HepG2 (cell line): ENCODE data around the gene TMC8. TPM values are rescaled to one million over a fixed set of nuclear protein-coding genes. Genes with fewer than 3 reads are reported as not detected.

ENCODE experiments used
- EZH2 ChIP-seq: conservative IDR thresholded peaks from 2 replicates; pipeline ENCODE4 v1.6.1; 2012; ENCODE audit warnings: mild to moderate bottlenecking, low read depth, low read length, moderate library complexity
- MEIS1 ChIP-seq: sonication (generic); formaldehyde crosslinking; IDR thresholded peaks from 2 replicates; pipeline ENCODE4 v1.9.0; 2021; ENCODE audit warnings: mild to moderate bottlenecking, missing genetic modification reagents, moderate library complexity, borderline replicate concordance
- MXD4 ChIP-seq: IDR thresholded peaks from 2 replicates; pipeline ENCODE4 v1.6.1; 2016; ENCODE audit warnings: mild to moderate bottlenecking, missing biosample characterization, missing genetic modification reagents
- RBFOX2 ChIP-seq: fragments of 200-400 bp; formaldehyde crosslinking; IDR thresholded peaks from 2 replicates; pipeline ENCODE4 v1.6.1; 2017; ENCODE audit warnings: low read depth, mild to moderate bottlenecking, low read length
- SRSF4 ChIP-seq: fragments of 200-400 bp; formaldehyde crosslinking; IDR thresholded peaks from one replicate; pipeline ENCODE4 v1.6.1; 2018; ENCODE audit warnings: mild to moderate bottlenecking, low read depth, low read length, moderate library complexity; ENCODE audit not compliant: poor library complexity, severe bottlenecking
- SUZ12 ChIP-seq: fragments of 150-350 bp; IDR thresholded peaks from 2 replicates; pipeline ENCODE4 v1.6.1; 2014; ENCODE audit warnings: low read depth, low read length
- TBX2 ChIP-seq: sonication (generic); formaldehyde crosslinking; IDR thresholded peaks from 2 replicates; pipeline ENCODE4 v1.5.0; 2020; ENCODE audit warnings: missing genetic modification reagents, mild to moderate bottlenecking, borderline replicate concordance
- THYN1 ChIP-seq: sonication (generic); formaldehyde crosslinking; IDR thresholded peaks from 2 replicates; pipeline ENCODE4 v1.8.1; 2023; ENCODE audit warnings: low read depth, mild to moderate bottlenecking, moderate library complexity, missing genetic modification reagents, borderline replicate concordance
- ZBTB3 ChIP-seq: sonication (generic); formaldehyde crosslinking; IDR thresholded peaks from 2 replicates; pipeline ENCODE4 v1.4.0; 2020; ENCODE audit warnings: low read depth, mild to moderate bottlenecking, moderate library complexity, missing genetic modification reagents, borderline replicate concordance
- ZC3H4 ChIP-seq: sonication (generic); formaldehyde crosslinking; IDR thresholded peaks from 2 replicates; pipeline ENCODE4 v1.4.0; 2020; ENCODE audit warnings: missing genetic modification reagents, borderline replicate concordance
- ZFP90 ChIP-seq: sonication (generic); formaldehyde crosslinking; IDR thresholded peaks from 2 replicates; pipeline ENCODE4 v1.8.0; 2022; ENCODE audit warnings: missing genetic modification reagents, mild to moderate bottlenecking, inconsistent platforms, borderline replicate concordance
- ZKSCAN1 ChIP-seq: fragments of 150-350 bp; IDR thresholded peaks from 2 replicates; pipeline ENCODE4 v1.6.1; 2014; ENCODE audit warnings: low read length
- ZKSCAN8 ChIP-seq: IDR thresholded peaks from 2 replicates; pipeline ENCODE4 v1.6.1; 2016; ENCODE audit warnings: borderline replicate concordance, missing genetic modification reagents, missing compliant biosample characterization
- ZNF101 ChIP-seq: sonication (generic); formaldehyde crosslinking; IDR thresholded peaks from 2 replicates; pipeline ENCODE4 v1.4.0; 2020; ENCODE audit warnings: mild to moderate bottlenecking, low read depth, missing genetic modification reagents, borderline replicate concordance
- ZNF224 ChIP-seq: sonication (generic); formaldehyde crosslinking; IDR thresholded peaks from 2 replicates; pipeline ENCODE4 v1.5.0; 2020; ENCODE audit warnings: mild to moderate bottlenecking, missing genetic modification reagents
- ZNF296 ChIP-seq: sonication (generic); formaldehyde crosslinking; conservative IDR thresholded peaks from 2 replicates; pipeline ENCODE4 v1.5.0; 2020; ENCODE audit warnings: mild to moderate bottlenecking, missing genetic modification reagents
- ZNF326 ChIP-seq: sonication (generic); formaldehyde crosslinking; IDR thresholded peaks from 2 replicates; pipeline ENCODE4 v1.4.0; 2020; ENCODE audit warnings: missing genetic modification reagents, borderline replicate concordance
- ZNF331 ChIP-seq: sonication (generic); formaldehyde crosslinking; IDR thresholded peaks from 2 replicates; pipeline ENCODE4 v1.4.0; 2020; ENCODE audit warnings: missing genetic modification reagents
- ZNF460 ChIP-seq: sonication (generic); formaldehyde crosslinking; IDR thresholded peaks from 2 replicates; pipeline ENCODE4 v1.5.1; 2020; ENCODE audit warnings: missing genetic modification reagents, mild to moderate bottlenecking, borderline replicate concordance
- ZNF792 ChIP-seq: IDR thresholded peaks from 2 replicates; pipeline ENCODE4 v1.6.1; 2016
- polyA plus RNA-seq, 8 experiments: library from polyadenylated mRNA; depleted of rRNA in 3 of 8; stranded (reverse) in 7 of 8; unstranded in 1 of 8; fragments of >200 nt; fragmentation: Illumina TruSeq in 4 of 8; extraction: Trizol in 4 of 8; gene quantifications; 2 replicates each; pipeline versions ENCODE4 v1.2.1 to v1.2.3, GENCODE V29; 2011 to 2016; ENCODE audit warnings: low read depth in 4 of 8, missing spikeins in 1 of 8, mixed read lengths in 1 of 8; ENCODE audit not compliant: insufficient read depth in 1 of 8
- total RNA-seq, 5 experiments: library from RNA; depleted of rRNA; stranded (reverse); fragments of >200 nt; fragmentation: Illumina TruSeq; extraction: Trizol; gene quantifications; 2 replicates each; pipeline ENCODE4 v1.2.3, GENCODE V29; 2016; ENCODE audit warnings: low read depth in 1 of 5
- TF ChIP-seq, protein P1 (sequence below): sonication (generic); formaldehyde crosslinking; conservative IDR thresholded peaks from 2 replicates; pipeline ENCODE4 v1.8.1; 2023; ENCODE audit warnings: missing genetic modification reagents
- TF ChIP-seq, protein P2 (sequence below): sonication (generic); formaldehyde crosslinking; IDR thresholded peaks from 2 replicates; pipeline ENCODE4 v1.4.0; 2020; ENCODE audit warnings: missing genetic modification reagents, borderline replicate concordance
- TF ChIP-seq, protein P3 (sequence below): sonication (generic); formaldehyde crosslinking; IDR thresholded peaks from 2 replicates; pipeline ENCODE4 v1.4.0; 2020; ENCODE audit warnings: mild to moderate bottlenecking, missing genetic modification reagents
- TF ChIP-seq, protein P4 (sequence below): sonication (generic); formaldehyde crosslinking; IDR thresholded peaks from 2 replicates; pipeline ENCODE4 v1.8.0; 2022; ENCODE audit warnings: mild to moderate bottlenecking, missing genetic modification reagents; ENCODE audit not compliant: insufficient replicate concordance

TMC8 gene
- total and polyA plus RNA-seq, 2 of the 13 experiments (the other 11 are each of a cell fraction or from before 2014, with no cell fraction given): 0.53 to 7.8 TPM

DNA sequence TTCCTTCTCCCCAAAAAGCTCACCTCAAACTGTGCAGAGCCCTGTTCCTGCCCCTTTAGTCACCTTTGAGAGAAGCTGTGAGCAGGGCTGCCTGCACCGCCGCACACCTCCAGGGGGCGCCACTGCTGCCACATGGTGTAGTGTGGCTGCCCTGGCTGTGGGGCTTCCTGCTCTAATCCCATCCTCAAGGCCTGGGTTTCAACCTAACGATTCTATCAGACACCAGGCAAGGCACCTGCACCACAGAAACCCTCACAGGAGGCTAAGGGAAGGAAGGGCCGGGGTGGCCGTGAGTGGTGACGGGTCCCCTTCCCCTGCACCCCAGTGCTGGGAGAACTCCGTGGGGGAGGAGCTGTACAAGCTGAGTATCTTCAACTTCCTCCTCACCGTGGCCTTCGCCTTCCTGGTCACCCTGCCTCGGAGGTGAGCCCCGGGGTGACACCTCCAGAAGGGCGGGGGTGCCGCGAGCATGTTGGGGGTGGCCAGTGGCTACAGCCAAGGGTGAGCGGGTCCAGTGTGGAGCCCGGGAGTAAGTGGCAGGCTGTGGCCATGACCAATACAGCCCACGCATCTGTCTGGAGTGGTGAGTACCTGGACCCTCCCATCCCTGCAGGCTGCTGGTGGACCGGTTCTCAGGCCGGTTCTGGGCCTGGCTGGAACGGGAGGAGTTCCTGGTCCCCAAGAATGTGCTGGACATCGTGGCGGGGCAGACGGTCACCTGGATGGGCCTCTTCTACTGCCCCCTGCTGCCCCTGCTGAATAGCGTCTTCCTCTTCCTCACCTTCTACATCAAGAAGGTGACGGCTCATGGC, 7.0 kb downstream of the TMC8 start (continued):
- TF ChIP-seq, protein P1, sequence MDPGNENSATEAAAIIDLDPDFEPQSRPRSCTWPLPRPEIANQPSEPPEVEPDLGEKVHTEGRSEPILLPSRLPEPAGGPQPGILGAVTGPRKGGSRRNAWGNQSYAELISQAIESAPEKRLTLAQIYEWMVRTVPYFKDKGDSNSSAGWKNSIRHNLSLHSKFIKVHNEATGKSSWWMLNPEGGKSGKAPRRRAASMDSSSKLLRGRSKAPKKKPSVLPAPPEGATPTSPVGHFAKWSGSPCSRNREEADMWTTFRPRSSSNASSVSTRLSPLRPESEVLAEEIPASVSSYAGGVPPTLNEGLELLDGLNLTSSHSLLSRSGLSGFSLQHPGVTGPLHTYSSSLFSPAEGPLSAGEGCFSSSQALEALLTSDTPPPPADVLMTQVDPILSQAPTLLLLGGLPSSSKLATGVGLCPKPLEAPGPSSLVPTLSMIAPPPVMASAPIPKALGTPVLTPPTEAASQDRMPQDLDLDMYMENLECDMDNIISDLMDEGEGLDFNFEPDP (CRISPR knock-in tag): no peak
- peak; percentile 64; the same call in 1 of the 2 replicates for TF ChIP-seq ZNF792 (CRISPR knock-in tag)
- TF ChIP-seq, protein P2, sequence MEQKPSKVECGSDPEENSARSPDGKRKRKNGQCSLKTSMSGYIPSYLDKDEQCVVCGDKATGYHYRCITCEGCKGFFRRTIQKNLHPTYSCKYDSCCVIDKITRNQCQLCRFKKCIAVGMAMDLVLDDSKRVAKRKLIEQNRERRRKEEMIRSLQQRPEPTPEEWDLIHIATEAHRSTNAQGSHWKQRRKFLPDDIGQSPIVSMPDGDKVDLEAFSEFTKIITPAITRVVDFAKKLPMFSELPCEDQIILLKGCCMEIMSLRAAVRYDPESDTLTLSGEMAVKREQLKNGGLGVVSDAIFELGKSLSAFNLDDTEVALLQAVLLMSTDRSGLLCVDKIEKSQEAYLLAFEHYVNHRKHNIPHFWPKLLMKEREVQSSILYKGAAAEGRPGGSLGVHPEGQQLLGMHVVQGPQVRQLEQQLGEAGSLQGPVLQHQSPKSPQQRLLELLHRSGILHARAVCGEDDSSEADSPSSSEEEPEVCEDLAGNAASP (CRISPR knock-in tag): no peak
- no peak for TF ChIP-seq THYN1 (CRISPR knock-in tag)
- TF ChIP-seq ZC3H4 (CRISPR knock-in tag): no peak
- TF ChIP-seq, protein P3, sequence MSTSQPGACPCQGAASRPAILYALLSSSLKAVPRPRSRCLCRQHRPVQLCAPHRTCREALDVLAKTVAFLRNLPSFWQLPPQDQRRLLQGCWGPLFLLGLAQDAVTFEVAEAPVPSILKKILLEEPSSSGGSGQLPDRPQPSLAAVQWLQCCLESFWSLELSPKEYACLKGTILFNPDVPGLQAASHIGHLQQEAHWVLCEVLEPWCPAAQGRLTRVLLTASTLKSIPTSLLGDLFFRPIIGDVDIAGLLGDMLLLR: 0 out of 2 replicates have a peak, but pooled peaks have one; percentile 60
- TF ChIP-seq ZKSCAN1: no peak
- no peak for TF ChIP-seq MEIS1 (CRISPR knock-in tag)
- 0 out of 2 replicates have a peak, but pooled peaks have one; percentile 59 for TF ChIP-seq ZNF326 (CRISPR knock-in tag)
- TF ChIP-seq TBX2: no peak; the same call in 1 of the 2 replicates
- no peak for TF ChIP-seq ZBTB3 (CRISPR knock-in tag)
- TF ChIP-seq ZNF331: no peak
- no peak for TF ChIP-seq MXD4 (CRISPR knock-in tag)
- TF ChIP-seq EZH2: no peak
- no peak for TF ChIP-seq ZKSCAN8 (CRISPR knock-in tag)
- TF ChIP-seq ZNF101 (CRISPR knock-in tag): no peak
- TF ChIP-seq ZNF224: no peak
- no peak for TF ChIP-seq ZNF460 (CRISPR knock-in tag)
- TF ChIP-seq, protein P4, sequence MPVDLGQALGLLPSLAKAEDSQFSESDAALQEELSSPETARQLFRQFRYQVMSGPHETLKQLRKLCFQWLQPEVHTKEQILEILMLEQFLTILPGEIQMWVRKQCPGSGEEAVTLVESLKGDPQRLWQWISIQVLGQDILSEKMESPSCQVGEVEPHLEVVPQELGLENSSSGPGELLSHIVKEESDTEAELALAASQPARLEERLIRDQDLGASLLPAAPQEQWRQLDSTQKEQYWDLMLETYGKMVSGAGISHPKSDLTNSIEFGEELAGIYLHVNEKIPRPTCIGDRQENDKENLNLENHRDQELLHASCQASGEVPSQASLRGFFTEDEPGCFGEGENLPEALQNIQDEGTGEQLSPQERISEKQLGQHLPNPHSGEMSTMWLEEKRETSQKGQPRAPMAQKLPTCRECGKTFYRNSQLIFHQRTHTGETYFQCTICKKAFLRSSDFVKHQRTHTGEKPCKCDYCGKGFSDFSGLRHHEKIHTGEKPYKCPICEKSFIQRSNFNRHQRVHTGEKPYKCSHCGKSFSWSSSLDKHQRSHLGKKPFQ (CRISPR knock-in tag): no peak
- TF ChIP-seq RBFOX2: no peak
- TF ChIP-seq ZNF296: no peak
- no peak for TF ChIP-seq SUZ12
- no peak for TF ChIP-seq SRSF4
- no peak for TF ChIP-seq ZFP90 (CRISPR knock-in tag)
